Measurements from ENCODE around the gene RELB. TPM values are rescaled to one million over a fixed set of nuclear protein-coding genes. Genes with fewer than 3 reads are reported as not detected.

Gene RELB
- total RNA-seq, 2 donors from 2014 or later: 17.1 to 42.4 TPM

- Histone ChIP-seq H3K27me3 (no peaks in the 10 kb centered on the region), H3K9ac (ENCODE audit: low read depth in 2 of 2, low read length in 2 of 2) (no peak overlapping the region), H3K9me3 (no peaks in the 10 kb centered on the region), H3K4me1 (peaks cover 11% of the 10 kb centered on the region), H3K27ac (no peak overlapping the region), H3K4me3 (no peak overlapping the region), H3K36me3 (peaks cover 3% of the 10 kb centered on the region)
- TF ChIP-seq, protein P1, sequence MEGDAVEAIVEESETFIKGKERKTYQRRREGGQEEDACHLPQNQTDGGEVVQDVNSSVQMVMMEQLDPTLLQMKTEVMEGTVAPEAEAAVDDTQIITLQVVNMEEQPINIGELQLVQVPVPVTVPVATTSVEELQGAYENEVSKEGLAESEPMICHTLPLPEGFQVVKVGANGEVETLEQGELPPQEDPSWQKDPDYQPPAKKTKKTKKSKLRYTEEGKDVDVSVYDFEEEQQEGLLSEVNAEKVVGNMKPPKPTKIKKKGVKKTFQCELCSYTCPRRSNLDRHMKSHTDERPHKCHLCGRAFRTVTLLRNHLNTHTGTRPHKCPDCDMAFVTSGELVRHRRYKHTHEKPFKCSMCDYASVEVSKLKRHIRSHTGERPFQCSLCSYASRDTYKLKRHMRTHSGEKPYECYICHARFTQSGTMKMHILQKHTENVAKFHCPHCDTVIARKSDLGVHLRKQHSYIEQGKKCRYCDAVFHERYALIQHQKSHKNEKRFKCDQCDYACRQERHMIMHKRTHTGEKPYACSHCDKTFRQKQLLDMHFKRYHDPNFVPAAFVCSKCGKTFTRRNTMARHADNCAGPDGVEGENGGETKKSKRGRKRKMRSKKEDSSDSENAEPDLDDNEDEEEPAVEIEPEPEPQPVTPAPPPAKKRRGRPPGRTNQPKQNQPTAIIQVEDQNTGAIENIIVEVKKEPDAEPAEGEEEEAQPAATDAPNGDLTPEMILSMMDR (IDR thresholded peaks at IDR 0.05): no peak
- intact Hi-C loops (cut with DNase I): no loop called here
- DNase-seq: no peak
Observed at GRCh38 chr19:45045671-45046353, 44.5 kb downstream of the RELB start.

- TF ChIP-seq, protein P1 (IDR thresholded peaks at IDR 0.05): no peak
- peaks cover 11% of the 10 kb centered on the region for H3K4me1 ChIP-seq
- no peak overlapping the region for H3K9ac ChIP-seq (ENCODE audit: low read depth in 2 of 2, low read length in 2 of 2)
- no peak overlapping the region for H3K4me3 ChIP-seq
- no peaks in the 10 kb centered on the region for H3K9me3 ChIP-seq
- H3K27me3 ChIP-seq: no peaks in the 10 kb centered on the region
- H3K36me3 ChIP-seq: no peaks in the 10 kb centered on the region
- DNase-seq: no peak
- intact Hi-C loops (cut with DNase I): no loop called here
- no peak overlapping the region for H3K27ac ChIP-seq
Observed at GRCh38 chr19:45046355-45046754, 45.1 kb downstream of the RELB start.

GRCh38 chr19:45047188-45047797 lies 46.0 kb downstream of the RELB start:
- DNase-seq: no peak
- no peak overlapping the region for H3K4me3 ChIP-seq
- no peak overlapping the region for H3K9ac ChIP-seq (ENCODE audit: low read depth in 2 of 2, low read length in 2 of 2)
- no peaks in the 10 kb centered on the region for H3K27me3 ChIP-seq
- intact Hi-C loops (cut with DNase I): no loop called here
- H3K9me3 ChIP-seq: no peaks in the 10 kb centered on the region
- H3K36me3 ChIP-seq: no peaks in the 10 kb centered on the region
- TF ChIP-seq, protein P1 (IDR thresholded peaks at IDR 0.05): no peak
- no peak overlapping the region for H3K27ac ChIP-seq
- H3K4me1 ChIP-seq: peaks cover 11% of the 10 kb centered on the region

DNA sequence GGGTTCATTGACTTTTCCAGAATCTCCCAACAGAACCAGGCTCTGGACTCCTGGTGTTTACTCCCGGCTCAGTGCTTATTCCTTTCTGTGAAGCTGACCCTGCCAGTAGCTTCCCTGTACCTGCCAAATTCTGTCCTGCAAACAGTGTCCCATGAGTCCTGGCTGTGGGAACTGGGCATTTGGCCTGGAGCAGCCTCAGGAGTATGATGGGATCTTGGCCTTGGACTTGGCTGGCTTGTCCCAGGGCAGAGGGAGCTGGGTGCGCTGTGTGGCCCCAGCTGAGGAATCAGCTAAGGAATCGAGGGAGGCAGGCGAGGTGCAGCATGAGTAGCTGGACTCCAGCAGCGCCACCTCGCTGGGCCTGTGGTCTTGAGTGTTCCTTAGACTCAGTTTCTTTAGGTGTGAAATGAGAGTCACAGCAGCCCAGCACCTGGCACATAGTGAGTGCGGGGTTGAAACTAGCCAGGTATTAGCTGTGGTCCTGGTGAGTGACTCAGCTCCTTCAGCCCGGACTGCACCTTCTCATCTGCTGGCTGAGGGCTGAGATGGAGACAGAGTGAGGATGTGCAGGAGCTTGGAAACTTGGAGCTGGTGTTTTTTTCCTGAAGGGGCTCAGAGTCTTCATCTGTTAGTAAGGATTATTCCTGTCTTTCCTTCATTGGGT lies 47.9 kb downstream of the RELB start:
- DNase-seq: no peak
- Histone ChIP-seq H3K4me1 (peaks cover 11% of the 10 kb centered on the region), H3K4me3 (no peak overlapping the region), H3K27me3 (no peaks in the 10 kb centered on the region), H3K36me3 (peaks cover 7% of the 10 kb centered on the region), H3K27ac (no peak overlapping the region), H3K9ac (ENCODE audit: low read depth in 2 of 2, low read length in 2 of 2) (no peak overlapping the region), H3K9me3 (no peaks in the 10 kb centered on the region)
- intact Hi-C loops (cut with DNase I): no loop called here
- TF ChIP-seq, protein P1 (IDR thresholded peaks at IDR 0.05): no peak

GRCh38 chr19:45050036-45050435 lies 48.8 kb downstream of the RELB start:
- H3K4me3 ChIP-seq: no peak overlapping the region
- no peak overlapping the region for H3K9ac ChIP-seq (ENCODE audit: low read depth in 2 of 2, low read length in 2 of 2)
- DNase-seq: no peak
- TF ChIP-seq, protein P1 (IDR thresholded peaks at IDR 0.05): no peak
- H3K9me3 ChIP-seq: no peaks in the 10 kb centered on the region
- H3K27me3 ChIP-seq: no peaks in the 10 kb centered on the region
- peaks cover 11% of the 10 kb centered on the region for H3K4me1 ChIP-seq
- H3K36me3 ChIP-seq: peaks cover 7% of the 10 kb centered on the region
- intact Hi-C loops (cut with DNase I): no loop called here
- no peak overlapping the region for H3K27ac ChIP-seq

Measured in colonic mucosa (tissue), 4 donors.